HFFc6 (cell line): Measurements from ENCODE around the gene CRYBB1. TPM values are rescaled to one million over a fixed set of nuclear protein-coding genes. Genes with fewer than 3 reads are reported as not detected.

Source experiments
- DNase-seq: peaks from one replicate; pipeline ENCODE4 v3.0.0-alpha.2; 2018
- H3K27ac Mint-ChIP-seq: 2 replicates; pipeline ENCODE4 v1.8.0; 2020; ENCODE audit warnings: mild to moderate bottlenecking, mixed read lengths
- H3K27me3 Mint-ChIP-seq: 2 replicates; pipeline ENCODE4 v1.8.0; 2021; ENCODE audit warnings: mild to moderate bottlenecking, moderate library complexity, mixed read lengths; ENCODE audit not compliant: insufficient read depth
- H3K36me3 Mint-ChIP-seq: 2 replicates; pipeline ENCODE4 v1.8.0; 2021; ENCODE audit warnings: low read depth, mixed read lengths
- H3K4me1 Mint-ChIP-seq: 2 replicates; pipeline ENCODE4 v1.8.0; 2020; ENCODE audit warnings: low read depth, mixed read lengths
- H3K4me3 Mint-ChIP-seq: 2 replicates; pipeline ENCODE4 v1.8.0; 2020; ENCODE audit warnings: mild to moderate bottlenecking, moderate library complexity, mixed read lengths
- H3K9me3 Mint-ChIP-seq: 2 replicates; pipeline ENCODE4 v1.8.0; 2020; ENCODE audit warnings: mild to moderate bottlenecking, mixed read lengths
- CTCF ChIP-seq: fragments of 200-600 bp; sonication (generic); IDR thresholded peaks from 2 replicates; pipeline ENCODE4 v1.5.0; 2021; ENCODE audit warnings: antibody characterized with exemption, mild to moderate bottlenecking
- total RNA-seq, 6 experiments: library from RNA; stranded (reverse); fragmentation: NEBNext Ultra II Directional; extraction: Animal tissue kit (Norgen Biotek cat#: 25700); gene quantifications; 2 replicates in 1 of 6; 3 replicates in 5 of 6; pipeline ENCODE4 v1.2.3, GENCODE V29; 2021

CRYBB1 gene
- total RNA-seq, 6 experiments from 2014 or later = not detected

- no peak within 1 kb of the TSS for H3K4me3 Mint-ChIP-seq
- no peak within 1 kb of the TSS for H3K27ac Mint-ChIP-seq
- H3K36me3 Mint-ChIP-seq = no peaks in the 10 kb centered on the region
- peaks cover 14% of the 10 kb centered on the region for H3K4me1 Mint-ChIP-seq
- TF ChIP-seq CTCF = no peak
- H3K9me3 Mint-ChIP-seq = no peaks in the 10 kb centered on the region
- no peak for DNase-seq
- peaks cover 11% of the 10 kb centered on the region for H3K27me3 Mint-ChIP-seq
These were observed 3.8 kb upstream of the CRYBB1 start, which contains the start of gene CRYBA4 for GRCh38 chr22:26621663-26622062. CRYBA4 (plus strand) TSS chr22:26621963; CDS start chr22:26622597, 634 bp downstream.

- no peak overlapping the region for H3K4me3 Mint-ChIP-seq
- peaks cover 8% of the 10 kb centered on the region for H3K27me3 Mint-ChIP-seq
- no peaks in the 10 kb centered on the region for H3K36me3 Mint-ChIP-seq
- no peak for TF ChIP-seq CTCF
- DNase-seq = no peak
- H3K27ac Mint-ChIP-seq = no peak overlapping the region
- H3K4me1 Mint-ChIP-seq = peaks cover 14% of the 10 kb centered on the region
- H3K9me3 Mint-ChIP-seq = no peaks in the 10 kb centered on the region
These were observed 2.4 kb upstream of the CRYBB1 start for GRCh38 chr22:26620197-26620596.

GRCh38 chr22:26619510-26619909 is 1.7 kb upstream of the CRYBB1 start:
- Mint-ChIP-seq H3K4me3 (no peak overlapping the region), H3K27me3 (peaks cover 5% of the 10 kb centered on the region; the same call in 1 of the 2 replicates), H3K36me3 (no peaks in the 10 kb centered on the region), H3K4me1 (peaks cover 14% of the 10 kb centered on the region), H3K27ac (no peak overlapping the region), H3K9me3 (no peaks in the 10 kb centered on the region)
- DNase-seq = no peak
- no peak for TF ChIP-seq CTCF

- TF ChIP-seq CTCF = no peak
- H3K4me1 Mint-ChIP-seq = peaks cover 14% of the 10 kb centered on the region
- H3K27ac Mint-ChIP-seq = no peak overlapping the region
- H3K9me3 Mint-ChIP-seq = no peaks in the 10 kb centered on the region
- no peak overlapping the region for H3K4me3 Mint-ChIP-seq
- no peak for DNase-seq
- H3K36me3 Mint-ChIP-seq = no peaks in the 10 kb centered on the region
- H3K27me3 Mint-ChIP-seq = peaks cover 5% of the 10 kb centered on the region; the same call in 1 of the 2 replicates
These were observed 628 bp upstream of the CRYBB1 start for GRCh38 chr22:26618455-26618854.

GRCh38 chr22:26616650-26617049 is 1.2 kb downstream of the CRYBB1 start:
- Mint-ChIP-seq H3K9me3 (no peaks in the 10 kb centered on the region), H3K4me3 (no peak overlapping the region), H3K4me1 (peaks cover 14% of the 10 kb centered on the region), H3K27ac (no peak overlapping the region), H3K27me3 (peaks cover 2% of the 10 kb centered on the region; the same call in 1 of the 2 replicates), H3K36me3 (no peaks in the 10 kb centered on the region)
- DNase-seq = no peak
- no peak for TF ChIP-seq CTCF
